Neural progenitor cell (in vitro differentiated cells): ENCODE results near the gene HEXD.
"Not testable (repeated sequence)": the region's sequence is repeated elsewhere in the genome, so short reads cannot be mapped to it uniquely, and the experiment has no call there.

ENCODE experiments used
- EZH2 ChIP-seq: fragments of 200-600 bp; sonication (generic); IDR thresholded peaks from 2 replicates; pipeline ENCODE4 v1.6.1; 2017; ENCODE audit warnings: antibody characterized with exemption, mild to moderate bottlenecking, moderate library complexity
- EZH2phosphoT487 ChIP-seq: fragments of 200-600 bp; sonication (generic); IDR thresholded peaks from 2 replicates; pipeline ENCODE4 v1.6.1; 2017; ENCODE audit warnings: antibody characterized with exemption
- TF ChIP-seq, protein P1 (sequence below): fragments of 200-600 bp; sonication (generic); IDR thresholded peaks from 2 replicates; pipeline ENCODE4 v1.5.1; 2017; ENCODE audit warnings: antibody characterized with exemption, mild to moderate bottlenecking

DNA sequence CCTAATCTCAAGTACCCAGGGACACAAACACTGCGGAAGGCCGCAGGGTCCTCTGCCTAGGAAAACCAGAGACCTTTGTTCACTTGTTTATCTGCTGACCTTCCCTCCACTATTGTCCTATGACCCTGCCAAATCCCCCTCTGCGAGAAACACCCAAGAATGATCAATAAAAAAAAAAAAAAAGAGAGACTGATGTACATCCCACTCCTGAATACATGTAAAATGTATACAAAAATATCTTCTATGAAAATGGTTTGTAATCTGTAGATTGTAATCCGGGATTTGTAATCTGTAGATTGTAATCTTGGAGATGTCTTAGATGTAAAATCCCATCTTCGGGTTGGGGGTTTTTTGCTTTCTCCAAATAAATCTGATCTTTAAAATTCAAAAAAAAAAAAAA lies 40.9 kb upstream of the HEXD start:
- TF ChIP-seq, protein P1, sequence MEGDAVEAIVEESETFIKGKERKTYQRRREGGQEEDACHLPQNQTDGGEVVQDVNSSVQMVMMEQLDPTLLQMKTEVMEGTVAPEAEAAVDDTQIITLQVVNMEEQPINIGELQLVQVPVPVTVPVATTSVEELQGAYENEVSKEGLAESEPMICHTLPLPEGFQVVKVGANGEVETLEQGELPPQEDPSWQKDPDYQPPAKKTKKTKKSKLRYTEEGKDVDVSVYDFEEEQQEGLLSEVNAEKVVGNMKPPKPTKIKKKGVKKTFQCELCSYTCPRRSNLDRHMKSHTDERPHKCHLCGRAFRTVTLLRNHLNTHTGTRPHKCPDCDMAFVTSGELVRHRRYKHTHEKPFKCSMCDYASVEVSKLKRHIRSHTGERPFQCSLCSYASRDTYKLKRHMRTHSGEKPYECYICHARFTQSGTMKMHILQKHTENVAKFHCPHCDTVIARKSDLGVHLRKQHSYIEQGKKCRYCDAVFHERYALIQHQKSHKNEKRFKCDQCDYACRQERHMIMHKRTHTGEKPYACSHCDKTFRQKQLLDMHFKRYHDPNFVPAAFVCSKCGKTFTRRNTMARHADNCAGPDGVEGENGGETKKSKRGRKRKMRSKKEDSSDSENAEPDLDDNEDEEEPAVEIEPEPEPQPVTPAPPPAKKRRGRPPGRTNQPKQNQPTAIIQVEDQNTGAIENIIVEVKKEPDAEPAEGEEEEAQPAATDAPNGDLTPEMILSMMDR, result not testable (repeated sequence)
- TF ChIP-seq EZH2, EZH2phosphoT487: not testable (repeated sequence)
